Duodenal mucosa (tissue), 2 donors: ENCODE measurements around the gene EDEM3.

Experiments
- H3K27ac ChIP-seq: one replicate; pipeline ENCODE4 v1.7.0; 2013; ENCODE audit warnings: low read depth, low read length
- H3K27me3 ChIP-seq, 2 donors: one replicate each; pipeline ENCODE4 v1.7.0; 2013; ENCODE audit warnings: low read length in 2 of 2, control low read depth in 1 of 2; ENCODE audit not compliant: insufficient read depth in 2 of 2, control insufficient read depth in 1 of 2
- H3K36me3 ChIP-seq, 2 donors: one replicate each; pipeline ENCODE4 v1.7.0; 2013; ENCODE audit warnings: low read length in 2 of 2, control low read depth in 1 of 2; ENCODE audit not compliant: insufficient read depth in 2 of 2, control insufficient read depth in 1 of 2
- H3K4me1 ChIP-seq, 2 donors: one replicate each; pipeline ENCODE4 v1.7.0; 2013; ENCODE audit warnings: low read length in 2 of 2, control low read depth in 1 of 2; ENCODE audit not compliant: insufficient read depth in 2 of 2, control insufficient read depth in 1 of 2
- H3K4me3 ChIP-seq, 2 donors: one replicate each; pipeline ENCODE4 v1.7.0; 2013; ENCODE audit warnings: low read length in 2 of 2, low read depth in 1 of 2
- H3K9ac ChIP-seq, 2 donors: one replicate each; pipeline ENCODE4 v1.7.0; 2013; ENCODE audit warnings: low read length in 2 of 2, low read depth in 1 of 2
- H3K9me3 ChIP-seq, 2 donors: one replicate each; pipeline ENCODE4 v1.7.0; 2013; ENCODE audit warnings: low read length in 2 of 2, control low read depth in 1 of 2; ENCODE audit not compliant: control insufficient read depth in 1 of 2

Gene EDEM3

DNA sequence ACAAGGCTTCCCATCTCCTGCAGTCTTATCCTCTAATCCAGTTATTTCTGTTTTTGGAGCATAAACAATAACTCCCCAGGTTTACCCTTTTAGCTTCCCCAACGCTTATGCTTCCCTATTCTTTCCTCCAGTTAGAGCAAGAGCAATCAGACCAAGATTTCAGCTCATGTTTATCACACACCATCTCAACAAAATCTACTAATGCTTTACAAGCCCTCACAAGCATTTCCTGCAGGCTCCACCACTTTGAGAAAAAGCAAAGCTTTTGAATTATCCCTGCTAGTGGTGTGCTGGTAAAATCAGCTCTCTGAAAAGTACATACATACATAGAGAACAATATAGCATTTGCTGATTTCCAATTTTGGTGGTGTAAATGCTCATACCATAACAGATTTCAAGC lies 92.9 kb downstream of the EDEM3 start:
- H3K36me3 ChIP-seq: no peaks in the 10 kb centered on the region
- H3K4me3 ChIP-seq: no peak overlapping the region
- H3K9me3 ChIP-seq: no peaks in the 10 kb centered on the region
- no peaks in the 10 kb centered on the region for H3K27me3 ChIP-seq
- no peak overlapping the region for H3K9ac ChIP-seq
- H3K4me1 ChIP-seq: peaks cover 6 to 9% of the 10 kb centered on the region in 2 donors
- H3K27ac ChIP-seq: no peak overlapping the region

DNA sequence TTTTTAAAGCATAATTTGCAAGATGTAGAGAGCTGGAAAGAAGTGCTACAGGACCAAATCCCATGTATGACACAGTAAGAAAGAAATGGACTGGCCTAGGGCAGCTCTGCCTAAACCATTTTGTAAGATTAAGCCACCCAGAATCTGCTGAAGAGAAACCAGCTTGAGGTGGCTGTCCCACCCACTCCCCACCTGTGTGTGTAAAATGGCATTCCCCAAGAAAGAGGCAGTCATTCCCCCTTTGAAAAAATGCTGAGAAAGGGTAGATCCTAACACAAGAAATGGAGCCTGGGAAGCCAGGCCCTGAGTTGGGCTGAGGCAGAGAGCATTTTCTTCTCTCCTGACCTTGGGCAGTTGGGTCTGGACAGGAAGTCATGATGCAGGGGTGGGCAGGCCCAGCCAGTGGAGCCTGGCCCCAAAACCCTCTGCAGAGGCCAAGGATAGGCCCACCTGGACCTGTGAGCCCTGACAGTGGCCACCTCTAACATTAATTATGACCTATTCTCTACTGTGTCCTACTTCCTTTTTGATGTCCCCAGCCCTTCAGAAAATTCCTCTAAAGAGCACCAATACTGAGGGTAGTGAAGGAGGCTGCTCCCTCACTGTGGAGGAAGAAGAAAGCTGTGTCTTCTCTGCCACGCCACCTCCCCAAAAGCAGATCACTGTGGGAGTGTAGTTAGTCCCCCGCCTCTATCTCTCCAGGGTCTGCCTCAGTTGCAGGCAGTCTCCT lies 94.0 kb downstream of the EDEM3 start:
- no peaks in the 10 kb centered on the region for H3K27me3 ChIP-seq
- no peak overlapping the region for H3K9ac ChIP-seq
- H3K36me3 ChIP-seq: no peaks in the 10 kb centered on the region
- H3K9me3 ChIP-seq: no peaks in the 10 kb centered on the region
- H3K4me1 ChIP-seq: peaks cover 6 to 9% of the 10 kb centered on the region in 2 donors
- H3K27ac ChIP-seq: no peak overlapping the region
- no peak overlapping the region for H3K4me3 ChIP-seq

DNA sequence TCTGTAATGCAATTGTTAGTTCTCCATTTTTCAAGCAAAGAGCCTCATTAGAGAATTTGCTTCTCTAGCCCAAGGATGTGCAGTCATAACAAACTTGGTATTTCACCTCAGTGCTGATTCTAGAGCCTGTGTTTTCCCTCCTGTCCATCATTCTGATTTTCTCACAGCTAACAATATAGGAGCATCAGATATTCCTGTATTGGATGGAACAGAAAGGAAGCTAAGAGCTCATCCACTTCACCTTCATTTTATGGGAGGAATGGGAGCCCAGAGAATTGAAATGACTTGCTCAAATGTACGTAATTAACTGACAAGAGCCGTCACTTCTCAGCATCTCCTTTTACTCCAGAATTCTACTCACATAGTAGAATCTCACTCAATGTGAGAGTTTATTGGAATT lies 96.6 kb downstream of the EDEM3 start:
- no peak overlapping the region for H3K27ac ChIP-seq

DNA sequence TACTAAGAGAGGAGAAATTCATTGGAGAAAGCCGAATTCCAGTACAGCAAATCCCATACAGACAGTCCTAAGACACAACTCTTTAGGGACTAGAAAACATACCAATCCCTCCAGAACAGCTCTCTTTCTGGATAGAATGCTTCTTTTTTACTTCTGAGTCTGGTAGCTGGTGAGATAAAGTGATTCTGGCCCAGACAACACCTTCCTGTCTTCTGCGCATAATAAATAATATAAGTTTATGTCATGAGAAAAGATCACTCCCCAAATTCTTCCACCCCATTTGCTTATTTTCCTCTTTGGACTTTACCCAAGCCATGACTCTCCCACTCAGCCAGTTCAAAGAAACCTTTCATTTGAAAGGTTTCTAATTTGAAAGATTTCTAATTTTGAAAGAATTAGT lies 98.4 kb downstream of the EDEM3 start:
- H3K9me3 ChIP-seq: no peaks in the 10 kb centered on the region
- H3K4me3 ChIP-seq: no peak overlapping the region
- H3K9ac ChIP-seq: no peak overlapping the region
- H3K27ac ChIP-seq: no peak overlapping the region
- H3K4me1 ChIP-seq: no peaks in the 10 kb centered on the region
- no peaks in the 10 kb centered on the region for H3K27me3 ChIP-seq
- no peaks in the 10 kb centered on the region for H3K36me3 ChIP-seq

More for the DNA sequence above, 96.6 kb downstream of the EDEM3 start:
- Histone ChIP-seq H3K27me3 (no peaks in the 10 kb centered on the region), H3K9me3 (no peaks in the 10 kb centered on the region), H3K4me1 (no peaks in the 10 kb centered on the region), H3K36me3 (no peaks in the 10 kb centered on the region), H3K9ac (no peak overlapping the region), H3K4me3 (no peak overlapping the region)

DNA sequence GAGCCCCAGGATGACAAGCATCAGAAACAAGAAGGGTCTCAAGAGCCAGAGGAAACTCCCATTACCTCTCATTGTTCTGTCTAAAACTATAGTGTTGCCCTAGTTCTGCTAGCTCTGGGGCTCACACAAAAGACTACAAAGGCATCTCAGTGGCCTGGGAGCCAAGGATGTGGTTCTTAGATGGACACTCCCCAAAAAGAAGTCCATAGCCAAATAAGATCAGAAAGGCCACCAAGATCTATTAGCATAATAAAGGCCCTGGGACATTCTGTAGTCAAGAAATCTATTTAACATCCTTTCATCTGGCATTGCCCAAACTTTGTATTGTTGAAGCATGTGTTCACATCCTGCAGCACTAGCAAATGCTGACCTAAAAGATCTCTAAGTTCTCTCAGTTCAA lies 99.5 kb downstream of the EDEM3 start:
- Histone ChIP-seq H3K36me3 (no peaks in the 10 kb centered on the region), H3K4me3 (no peak overlapping the region), H3K4me1 (no peaks in the 10 kb centered on the region), H3K27ac (no peak overlapping the region), H3K9me3 (no peaks in the 10 kb centered on the region), H3K9ac (no peak overlapping the region), H3K27me3 (no peaks in the 10 kb centered on the region)

DNA sequence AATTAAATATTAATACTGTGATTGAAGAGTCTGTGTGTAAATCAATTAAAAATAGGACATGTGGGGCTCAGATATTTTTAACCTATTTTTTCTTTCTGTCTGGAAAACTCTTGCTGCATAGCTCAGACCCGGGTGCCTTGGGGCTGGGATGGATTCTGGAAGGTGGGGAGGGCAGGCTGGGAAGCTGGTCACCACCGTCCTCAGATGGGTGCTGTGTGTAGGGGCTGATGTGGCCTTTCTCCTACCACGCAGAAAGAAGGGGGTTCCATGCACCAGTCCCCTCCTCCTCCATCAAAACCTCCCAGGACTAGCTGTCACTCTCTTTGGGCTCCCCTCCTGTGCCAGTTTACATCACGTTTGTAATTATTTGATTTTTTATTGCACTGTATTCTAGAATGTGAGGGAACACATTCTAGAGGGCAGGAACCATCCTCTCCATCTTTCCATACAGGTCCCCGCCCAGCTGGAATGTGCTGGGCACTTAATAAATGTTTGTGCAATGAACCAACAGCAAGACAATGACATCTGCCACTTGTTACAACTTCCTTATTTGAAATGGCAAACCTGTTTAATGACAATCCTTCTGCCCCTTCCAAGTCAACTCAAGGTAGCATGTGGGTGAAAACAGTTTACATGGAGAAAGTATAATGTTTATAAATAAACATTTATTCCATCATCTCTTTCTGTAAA lies 104.3 kb downstream of the EDEM3 start:
- H3K27ac ChIP-seq: no peak overlapping the region
- H3K36me3 ChIP-seq: no peaks in the 10 kb centered on the region
- H3K27me3 ChIP-seq: no peaks in the 10 kb centered on the region
- H3K9me3 ChIP-seq: no peaks in the 10 kb centered on the region
- H3K9ac ChIP-seq: no peak overlapping the region
- no peak overlapping the region for H3K4me3 ChIP-seq
- H3K4me1 ChIP-seq: no peaks in the 10 kb centered on the region

DNA sequence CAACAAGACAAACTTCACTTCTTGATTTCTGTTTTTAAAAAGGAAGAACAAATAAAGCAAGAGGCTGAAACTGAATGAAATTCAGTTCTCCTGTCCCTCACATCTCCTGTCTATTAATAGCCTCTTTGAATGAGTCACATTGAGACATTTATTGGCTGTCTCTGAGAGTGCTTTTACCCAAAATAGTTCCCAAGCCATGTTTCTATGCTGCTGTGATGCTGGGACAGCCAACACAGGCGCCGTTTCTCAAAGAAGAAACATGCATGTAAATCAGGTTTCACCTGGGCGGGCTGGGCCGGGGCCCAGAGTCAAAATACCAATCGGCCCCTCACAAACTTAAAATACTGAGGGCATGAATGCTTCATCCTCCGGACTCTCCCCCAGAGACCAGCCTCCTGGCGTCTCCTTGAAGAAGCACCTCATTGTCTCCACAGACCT lies 105.2 kb downstream of the EDEM3 start:
- Histone ChIP-seq H3K27ac (no peak overlapping the region), H3K4me1 (no peaks in the 10 kb centered on the region), H3K9ac (no peak overlapping the region), H3K27me3 (no peaks in the 10 kb centered on the region), H3K36me3 (no peaks in the 10 kb centered on the region), H3K4me3 (no peak overlapping the region), H3K9me3 (no peaks in the 10 kb centered on the region)

DNA sequence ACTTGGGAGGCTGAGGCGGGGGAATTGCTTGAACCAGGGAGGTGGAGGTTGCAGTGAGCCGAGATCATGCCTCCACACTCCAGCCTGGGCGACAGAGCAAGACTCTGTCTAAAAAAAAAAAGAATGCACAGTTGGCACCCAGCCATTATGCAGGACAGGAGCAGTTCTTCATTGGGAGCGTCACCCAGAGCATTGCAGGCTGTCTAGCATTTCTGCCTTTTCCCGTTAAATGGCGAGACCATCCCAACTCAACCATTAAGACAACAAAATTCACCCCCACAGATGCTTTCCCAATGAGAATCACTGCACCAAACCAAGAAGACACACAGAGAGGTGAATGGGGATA lies 105.8 kb downstream of the EDEM3 start:
- Histone ChIP-seq H3K4me3 (no peak overlapping the region), H3K4me1 (no peaks in the 10 kb centered on the region), H3K27ac (no peak overlapping the region), H3K27me3 (no peaks in the 10 kb centered on the region), H3K9ac (no peak overlapping the region), H3K36me3 (no peaks in the 10 kb centered on the region), H3K9me3 (no peaks in the 10 kb centered on the region)

DNA sequence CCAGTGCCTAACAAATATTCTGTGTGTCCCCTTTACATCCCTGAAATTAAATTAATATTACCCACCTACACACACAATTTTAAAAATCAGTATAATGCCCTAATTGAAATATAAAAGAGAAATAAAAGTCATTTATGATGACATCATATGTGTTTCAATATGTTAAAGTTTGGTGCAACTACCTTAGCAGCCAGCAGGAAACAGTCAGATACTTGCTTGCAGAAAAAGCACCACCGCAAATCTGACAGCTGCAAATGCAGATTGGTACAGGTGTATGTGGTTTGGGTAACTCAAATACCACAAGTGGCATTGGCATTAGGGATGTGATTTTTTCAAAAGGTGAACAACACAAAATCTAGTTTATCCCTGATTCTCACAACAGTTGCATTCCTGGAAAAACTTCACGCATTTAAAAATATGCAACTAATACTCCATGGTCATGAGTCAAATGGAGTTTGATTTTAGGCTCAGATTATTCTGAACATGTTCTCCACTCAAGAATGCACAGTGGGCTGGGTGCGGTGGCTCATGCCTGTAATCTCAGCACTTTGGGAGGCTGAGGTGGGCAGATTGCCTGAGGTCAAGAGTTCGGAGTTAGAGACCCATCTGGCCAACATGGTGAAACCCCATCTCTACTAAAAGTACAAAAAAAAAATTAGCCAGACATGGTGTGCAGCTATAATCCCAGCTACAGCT lies 106.3 kb downstream of the EDEM3 start:
- H3K27me3 ChIP-seq: no peaks in the 10 kb centered on the region
- no peaks in the 10 kb centered on the region for H3K9me3 ChIP-seq
- H3K9ac ChIP-seq: no peak overlapping the region
- no peaks in the 10 kb centered on the region for H3K36me3 ChIP-seq
- H3K4me1 ChIP-seq: no peaks in the 10 kb centered on the region
- no peak overlapping the region for H3K4me3 ChIP-seq
- no peak overlapping the region for H3K27ac ChIP-seq

DNA sequence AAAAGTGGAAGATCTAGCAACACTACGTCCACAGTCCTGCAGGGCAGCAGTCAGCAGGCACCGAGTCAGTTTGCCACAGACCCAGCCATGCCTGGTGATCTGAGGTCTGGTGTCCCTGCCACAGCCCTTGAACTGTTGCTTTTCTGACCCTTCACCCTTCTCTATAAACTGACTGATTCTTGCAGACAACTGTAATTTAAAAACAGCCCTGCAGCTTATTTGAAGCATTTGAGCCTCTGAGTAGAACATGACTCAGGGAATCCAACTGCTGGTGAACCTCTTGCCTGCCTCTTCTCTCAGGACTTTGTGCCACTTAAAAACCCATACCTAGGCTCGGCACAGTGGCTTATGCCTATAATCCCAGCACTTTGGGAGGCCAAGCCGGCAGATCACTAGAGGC lies 107.2 kb downstream of the EDEM3 start:
- Histone ChIP-seq H3K27ac (no peak overlapping the region), H3K36me3 (no peaks in the 10 kb centered on the region)

More for the DNA sequence above, 107.2 kb downstream of the EDEM3 start:
- Histone ChIP-seq H3K9ac (no peak overlapping the region), H3K27me3 (no peaks in the 10 kb centered on the region), H3K4me3 (no peak overlapping the region), H3K4me1 (no peaks in the 10 kb centered on the region), H3K9me3 (no peaks in the 10 kb centered on the region)
